G401 (cell line): ENCODE data around the gene PCNT. TPM values are rescaled to one million over a fixed set of nuclear protein-coding genes. Genes with fewer than 3 reads are reported as not detected.
"Not testable (repeated sequence)": the region's sequence is repeated elsewhere in the genome, so short reads cannot be mapped to it uniquely, and the experiment has no call there.

Source experiments
- DNase-seq: peaks from one replicate; pipeline ENCODE4 v3.0.0-alpha.2; 2015; ENCODE audit warnings: low spot score
- in situ Hi-C: cut with HindIII; loops from 2 replicates; pipeline ENCODE4 v1.10.0; 2016; ENCODE audit warnings: low sequenced_read_pairs, mixed read lengths
- total RNA-seq: library from RNA; depleted of rRNA; stranded (reverse); fragments of >200 nt; shearing (Covaris generic); gene quantifications from 2 replicates; pipeline ENCODE4 v1.2.3, GENCODE V29; 2014

PCNT gene
- total RNA-seq, 1 experiment from 2014 or later: 33.5 TPM

DNA sequence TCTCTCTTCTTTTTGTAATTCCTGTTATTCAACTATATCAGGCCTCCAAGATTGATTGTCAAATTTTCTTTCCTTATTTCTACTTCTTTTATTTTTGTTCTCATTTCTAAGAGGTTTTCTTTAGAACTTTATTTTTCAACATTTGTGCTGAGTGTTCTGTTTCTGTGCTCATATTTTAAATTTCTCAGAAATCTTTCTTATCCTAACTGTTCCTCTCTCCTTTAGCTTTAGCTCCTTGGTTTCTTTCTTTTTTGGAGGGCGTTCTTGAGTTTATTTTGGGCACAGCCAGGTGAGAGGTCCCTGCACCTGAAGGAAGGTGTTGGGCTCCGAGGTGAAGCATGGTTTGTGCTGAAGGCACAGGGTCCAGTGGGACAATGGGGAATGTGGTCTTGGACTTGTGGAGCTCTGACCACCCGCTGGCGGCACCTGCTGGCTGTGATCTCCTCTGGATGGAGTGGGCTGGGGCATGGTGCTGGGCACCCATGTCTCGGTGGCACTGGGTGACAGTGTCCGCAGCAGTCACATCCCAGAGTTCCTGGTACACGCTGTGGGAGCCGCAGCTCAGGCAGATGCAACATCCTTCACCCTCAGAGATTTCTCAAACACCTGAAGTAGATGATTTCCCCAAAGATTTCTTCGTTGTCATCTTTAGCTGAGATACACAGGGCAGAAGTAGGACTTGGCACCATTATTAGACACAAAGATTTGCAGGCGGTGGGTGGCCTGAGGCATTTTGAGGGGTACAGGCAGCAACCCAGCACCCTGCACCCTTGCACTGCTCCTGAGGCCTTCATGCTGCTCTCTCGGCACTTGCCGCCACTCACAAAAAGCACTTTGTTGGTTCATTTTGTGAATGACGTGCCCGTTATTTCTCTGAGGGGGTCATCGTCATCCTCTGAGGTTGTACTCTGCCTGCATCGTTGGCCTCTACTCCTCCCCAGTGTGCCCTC lies 96.6 kb downstream of the PCNT start:
- DNase-seq: no peak
- in situ Hi-C loops: no loop called here

DNA sequence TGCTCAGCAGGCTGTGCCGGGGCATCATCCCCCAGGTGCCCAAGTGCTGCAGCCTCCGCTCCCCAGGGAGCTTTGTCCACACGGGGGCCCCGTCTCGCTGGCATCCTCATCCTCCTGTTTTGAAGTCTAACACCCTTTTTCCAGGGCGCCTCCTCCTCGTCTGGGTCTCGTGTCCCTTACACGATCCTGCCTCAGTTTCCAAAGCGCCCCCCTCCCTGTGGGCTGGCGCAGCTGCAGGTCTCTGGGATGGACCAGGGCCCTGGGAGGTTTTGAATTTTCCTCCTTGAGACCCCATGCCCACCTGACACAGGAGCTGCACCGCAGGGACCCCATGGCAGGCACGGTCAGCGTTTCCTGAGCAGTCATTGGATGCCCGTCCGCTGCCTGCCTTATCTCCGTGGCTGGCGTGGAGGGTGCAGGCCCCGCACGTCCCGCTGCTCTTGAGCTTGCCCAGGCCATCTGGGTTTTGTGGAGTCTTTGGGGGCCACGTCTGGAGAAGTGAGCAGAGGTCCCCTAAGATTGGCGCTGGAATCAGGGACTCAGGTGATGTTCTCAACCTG lies 97.3 kb downstream of the PCNT start:
- in situ Hi-C loops: no loop called here
- no peak for DNase-seq

DNA sequence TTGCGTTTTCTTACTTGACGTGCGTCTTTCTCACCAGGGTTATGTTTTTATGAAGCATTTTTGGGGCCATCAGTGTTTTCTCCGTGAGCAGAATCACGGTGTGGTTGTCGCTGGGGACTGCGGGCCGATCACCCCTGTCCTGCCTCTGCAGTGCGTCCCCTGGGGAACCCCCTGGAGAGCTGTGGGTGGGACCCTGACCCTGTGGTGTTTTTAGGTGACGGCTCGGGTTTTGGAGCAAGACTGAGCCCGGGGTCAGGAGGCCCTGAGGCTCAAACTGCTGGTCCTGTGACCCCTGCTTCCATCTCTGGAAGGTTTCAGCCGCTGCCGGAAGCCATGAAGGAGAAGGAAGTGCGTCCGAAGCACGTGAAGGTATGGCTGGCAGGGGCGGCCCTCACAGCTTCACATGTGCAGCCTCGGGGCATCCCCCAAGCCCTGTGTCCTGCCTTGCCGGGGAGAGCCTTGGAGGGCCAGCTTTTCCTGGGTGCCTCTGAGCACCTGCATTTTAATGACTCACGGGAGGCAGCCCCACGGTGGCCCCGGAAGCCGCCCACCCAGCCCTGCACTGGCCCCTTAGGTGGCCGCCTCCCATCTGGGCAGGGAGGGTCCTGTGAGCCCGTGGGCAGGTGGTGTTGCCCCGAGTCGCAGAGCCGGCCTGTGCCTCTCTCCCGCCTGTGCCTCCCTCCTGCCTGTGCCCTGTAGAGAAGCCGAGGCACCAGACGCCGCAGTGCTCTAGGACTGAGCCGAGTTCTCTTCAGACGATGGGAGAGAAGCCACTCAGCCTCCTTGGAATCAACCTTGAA lies 98.0 kb downstream of the PCNT start:
- in situ Hi-C loops: no loop called here
- no peak for DNase-seq

DNA sequence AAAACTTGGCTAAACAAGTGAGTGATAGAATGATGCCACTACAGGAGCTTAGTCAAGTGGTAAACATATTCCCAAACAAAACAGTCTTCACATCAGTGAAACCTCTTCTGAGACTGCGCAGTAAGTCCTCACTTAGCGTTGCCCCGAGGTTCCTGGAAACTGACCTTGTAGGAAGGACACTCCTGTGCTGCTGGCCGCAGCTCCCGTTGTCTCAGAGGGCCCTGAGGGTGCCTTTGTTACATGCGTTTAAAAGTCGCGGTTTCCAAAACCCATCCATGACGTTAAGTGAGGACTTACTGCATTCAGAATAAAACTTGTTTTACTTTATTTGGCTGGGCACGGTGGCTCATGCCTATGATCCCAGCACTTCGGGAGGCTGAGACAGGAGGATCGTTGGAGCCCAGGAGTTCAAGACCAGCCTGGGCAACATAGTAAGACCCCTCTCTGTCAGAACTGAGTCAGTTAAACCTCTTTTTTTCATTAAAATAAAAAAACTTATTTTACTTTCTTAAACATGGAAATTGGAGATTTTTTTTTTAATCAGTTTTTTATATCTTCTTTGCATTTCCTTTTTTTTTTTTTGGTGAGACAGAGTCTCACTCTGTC lies 98.8 kb downstream of the PCNT start:
- in situ Hi-C loops: no loop called here
- DNase-seq: no peak

DNA sequence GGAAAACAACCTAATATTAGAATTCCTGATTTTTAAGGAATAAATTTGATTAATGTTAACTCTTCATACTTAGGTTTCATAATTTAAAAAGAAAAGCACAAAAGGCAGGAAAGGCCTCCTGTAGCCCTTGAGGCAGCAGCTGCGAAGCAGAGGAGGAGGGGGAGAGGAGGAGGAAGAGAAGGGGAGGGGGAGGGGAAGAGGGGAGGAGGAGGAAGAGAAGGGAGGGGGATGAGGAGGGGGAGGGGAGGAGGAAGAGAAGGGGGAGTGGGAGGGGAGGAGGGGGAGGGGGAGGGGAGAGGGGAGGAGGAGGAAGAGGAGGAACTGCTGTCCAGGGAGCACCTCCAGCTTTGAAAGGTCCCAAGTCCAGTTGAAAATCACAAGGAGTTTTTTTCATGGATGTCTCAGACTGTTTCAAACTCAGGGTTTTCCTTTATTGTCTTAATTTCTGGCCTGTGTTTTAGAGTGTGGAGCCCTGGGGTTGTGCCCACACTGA lies 99.6 kb downstream of the PCNT start:
- in situ Hi-C loops: no loop called here
- DNase-seq: no peak

DNA sequence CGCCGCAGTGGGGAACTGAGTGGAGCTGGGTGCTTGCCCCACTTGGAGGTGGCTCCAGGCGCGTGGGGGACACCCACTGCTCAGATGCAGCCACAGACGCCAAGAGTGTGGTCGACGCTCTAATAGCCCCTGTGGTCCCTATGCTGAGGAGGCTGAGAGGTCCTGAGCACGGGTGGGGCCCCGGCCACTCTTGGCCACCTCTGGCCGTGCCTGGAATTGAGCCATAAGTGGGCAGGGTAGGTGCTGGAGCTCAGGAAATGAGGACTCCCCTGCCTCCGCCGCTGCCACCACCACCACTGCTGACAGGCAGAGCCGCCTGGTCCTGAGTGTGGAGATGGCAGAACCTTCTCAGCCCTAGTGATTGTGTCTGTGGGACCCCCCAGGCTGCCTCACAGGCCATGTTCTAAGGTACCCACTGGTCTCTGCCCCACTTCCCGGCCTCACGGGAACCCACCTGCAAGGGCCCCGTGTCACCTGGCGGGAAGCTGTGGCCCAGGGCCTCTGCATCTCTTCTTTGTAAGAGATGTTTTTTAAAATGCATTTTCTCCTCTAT lies 100.2 kb downstream of the PCNT start:
- DNase-seq: no peak
- in situ Hi-C loops: no loop called here

DNA sequence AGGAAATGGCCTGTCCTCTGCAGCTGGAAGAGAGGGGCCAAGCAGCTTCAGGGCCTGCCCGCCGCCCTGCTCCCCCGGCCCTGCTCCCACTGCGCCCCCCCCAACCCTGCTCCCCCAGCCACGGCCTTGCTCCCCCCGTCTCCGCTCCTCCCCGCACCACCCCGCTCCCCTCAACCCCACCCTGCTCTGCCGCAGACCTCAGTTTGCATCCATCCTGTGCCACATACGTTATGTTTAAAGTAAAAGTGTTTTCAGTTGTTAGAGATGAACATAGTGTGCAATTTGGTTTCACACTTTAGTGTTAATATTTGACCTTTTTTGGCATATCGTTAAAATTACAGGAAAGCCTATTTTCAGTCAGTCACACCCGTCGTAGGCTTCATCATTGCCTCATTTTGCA lies 100.7 kb downstream of the PCNT start:
- no peak for DNase-seq
- in situ Hi-C loops: no loop called here

DNA sequence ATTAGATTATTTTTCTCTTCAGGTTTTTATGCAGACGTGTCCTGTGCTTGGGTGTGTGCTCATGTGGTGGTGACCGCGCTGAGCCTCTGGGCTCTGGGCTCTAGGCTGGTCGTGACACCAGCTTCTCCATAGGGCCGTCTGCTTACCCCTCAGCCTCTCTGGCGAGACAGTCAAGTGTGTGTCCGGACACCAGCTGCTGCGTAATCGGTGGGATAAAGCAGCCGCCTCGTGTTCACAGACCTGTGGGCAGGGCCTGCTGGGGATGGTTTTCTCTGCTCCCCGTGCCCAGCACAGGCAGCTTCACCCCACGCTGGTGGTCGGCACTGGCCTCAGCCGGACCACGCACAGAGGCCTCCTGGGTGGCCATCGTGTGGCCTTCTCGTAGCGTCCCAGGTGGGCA lies 101.1 kb downstream of the PCNT start:
- no peak for DNase-seq
- in situ Hi-C loops: no loop called here

DNA sequence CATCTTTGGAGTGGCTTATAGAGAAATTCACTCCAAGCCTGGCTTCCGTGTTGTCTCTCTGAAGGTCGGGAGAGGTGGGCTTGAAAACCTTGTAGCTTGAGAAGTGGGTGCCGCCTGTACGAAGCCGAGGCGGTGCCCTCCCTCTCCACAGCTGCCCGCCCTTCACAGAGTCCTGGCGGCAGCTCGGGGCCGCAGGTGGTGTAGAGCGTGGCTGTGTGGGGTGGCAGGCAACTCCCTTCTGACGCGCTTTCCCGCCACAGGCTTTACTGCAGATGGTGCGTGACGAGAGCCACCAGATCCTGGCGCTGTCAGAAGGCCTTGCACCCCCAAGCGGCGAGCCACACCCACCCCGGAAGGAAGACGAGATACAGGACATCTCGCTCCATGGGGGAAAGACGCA lies 101.6 kb downstream of the PCNT start:
- DNase-seq: no peak
- in situ Hi-C loops: no loop called here

DNA sequence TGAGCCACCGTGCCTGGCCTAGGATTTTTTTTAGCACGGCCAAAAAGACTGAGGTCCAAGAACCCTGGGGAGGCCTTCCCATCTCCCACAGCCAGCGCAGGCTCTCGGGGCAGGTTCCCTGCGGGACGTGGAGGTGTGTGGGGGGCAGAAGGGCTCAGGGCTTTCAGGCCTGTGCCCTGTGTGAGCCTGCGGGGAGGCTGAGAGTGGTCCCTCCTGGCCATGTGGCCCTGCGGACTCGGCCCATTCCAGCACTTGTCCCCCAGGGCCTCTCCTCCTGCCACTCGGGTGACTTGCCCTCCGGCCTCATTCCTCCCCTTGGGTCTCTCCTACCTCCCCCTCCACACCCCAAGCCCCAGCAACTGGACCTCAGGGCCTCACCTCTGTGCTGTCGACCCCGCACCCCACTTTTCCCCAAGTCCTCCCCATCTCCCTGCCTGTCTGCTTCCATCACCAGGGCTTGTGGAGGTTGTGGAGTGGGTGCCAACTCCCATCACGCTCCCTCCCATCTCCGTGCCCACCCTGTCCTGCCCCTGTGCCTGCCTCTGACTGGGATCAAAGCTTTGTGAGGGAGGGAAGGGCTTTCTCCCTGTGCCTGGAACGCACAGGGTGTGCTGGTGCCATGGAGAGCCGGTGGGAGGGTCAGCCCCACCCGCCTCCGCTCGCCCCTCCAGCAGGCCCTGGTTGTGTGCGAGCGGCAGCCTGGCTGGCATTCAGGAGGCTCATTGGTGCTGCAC lies 102.5 kb downstream of the PCNT start:
- in situ Hi-C loops: no loop called here
- no peak for DNase-seq

DNA sequence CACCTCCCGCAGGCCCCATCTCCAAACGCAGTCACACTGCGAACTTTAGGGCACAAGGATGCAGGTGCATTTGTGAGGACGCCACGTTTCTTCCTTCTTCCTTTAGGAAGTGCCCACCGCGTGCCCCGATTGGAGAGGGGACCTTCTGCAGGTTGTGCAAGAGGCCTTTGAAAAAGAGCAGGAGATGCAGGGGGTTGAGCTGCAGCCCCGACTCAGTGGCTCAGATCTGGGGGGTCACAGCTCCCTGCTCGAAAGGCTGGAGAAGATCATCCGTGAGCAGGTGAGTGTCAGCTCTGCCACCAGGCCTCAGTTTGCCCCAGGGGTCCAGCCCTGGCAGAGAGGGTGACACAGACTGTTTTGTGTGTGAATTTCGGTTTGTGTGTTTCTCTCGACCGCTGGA lies 103.6 kb downstream of the PCNT start:
- in situ Hi-C loops: no loop called here
- DNase-seq: no peak

DNA sequence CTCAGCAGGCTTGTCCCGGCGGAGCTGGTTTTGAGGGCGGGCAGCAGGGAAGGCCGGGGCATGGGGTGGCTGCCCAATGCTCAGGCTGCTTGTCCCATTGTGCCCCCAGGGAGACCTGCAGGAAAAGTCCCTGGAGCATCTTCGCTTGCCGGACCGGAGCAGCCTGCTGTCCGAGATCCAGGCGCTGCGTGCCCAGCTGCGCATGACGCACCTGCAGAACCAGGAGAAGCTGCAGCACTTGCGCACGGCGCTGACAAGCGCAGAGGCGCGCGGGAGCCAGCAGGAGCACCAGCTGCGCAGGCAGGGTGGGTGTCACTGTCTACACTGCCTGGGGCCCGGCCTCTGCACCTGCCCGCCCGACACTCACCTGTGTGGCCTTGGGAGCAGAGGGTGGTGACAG lies 104.3 kb downstream of the PCNT start:
- DNase-seq: no peak
- in situ Hi-C loops: no loop called here

DNA sequence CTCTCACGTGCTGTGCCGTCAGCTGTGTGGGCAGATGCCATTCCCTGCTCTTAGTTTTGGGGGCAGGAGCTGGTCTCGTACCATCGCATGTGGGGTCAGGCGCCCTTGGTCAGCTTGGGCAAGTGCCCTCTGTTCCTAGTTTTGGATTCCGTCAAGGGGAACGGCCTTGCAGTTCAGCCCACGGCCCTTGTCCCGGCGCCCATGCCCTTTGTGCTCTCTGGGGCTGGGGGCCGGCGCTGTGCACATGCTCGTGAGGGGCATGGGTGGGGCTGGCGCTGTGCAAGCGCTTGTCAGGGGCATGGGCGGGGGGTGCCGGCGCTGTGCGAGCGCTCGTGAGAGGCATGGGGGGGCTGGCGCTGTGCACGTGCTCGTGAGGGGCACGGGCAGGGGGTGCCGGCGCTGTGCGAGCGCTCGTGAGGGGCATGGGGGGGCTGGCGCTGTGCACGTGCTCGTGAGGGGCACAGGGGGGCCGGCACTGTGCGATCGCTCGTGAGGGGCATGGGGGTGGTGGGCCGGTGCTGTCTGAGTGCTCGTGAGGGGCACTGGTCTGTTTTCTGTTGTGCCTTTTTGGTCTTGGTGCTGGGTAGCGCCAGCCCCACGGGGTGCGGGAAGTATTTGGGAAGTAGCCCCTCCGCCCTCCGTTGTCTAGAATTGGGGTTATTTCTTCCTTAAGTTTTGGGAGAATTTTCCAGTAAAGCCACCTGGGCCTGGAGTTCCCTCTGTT lies 105.2 kb downstream of the PCNT start:
- in situ Hi-C loops: no loop called here
- no peak for DNase-seq

DNA sequence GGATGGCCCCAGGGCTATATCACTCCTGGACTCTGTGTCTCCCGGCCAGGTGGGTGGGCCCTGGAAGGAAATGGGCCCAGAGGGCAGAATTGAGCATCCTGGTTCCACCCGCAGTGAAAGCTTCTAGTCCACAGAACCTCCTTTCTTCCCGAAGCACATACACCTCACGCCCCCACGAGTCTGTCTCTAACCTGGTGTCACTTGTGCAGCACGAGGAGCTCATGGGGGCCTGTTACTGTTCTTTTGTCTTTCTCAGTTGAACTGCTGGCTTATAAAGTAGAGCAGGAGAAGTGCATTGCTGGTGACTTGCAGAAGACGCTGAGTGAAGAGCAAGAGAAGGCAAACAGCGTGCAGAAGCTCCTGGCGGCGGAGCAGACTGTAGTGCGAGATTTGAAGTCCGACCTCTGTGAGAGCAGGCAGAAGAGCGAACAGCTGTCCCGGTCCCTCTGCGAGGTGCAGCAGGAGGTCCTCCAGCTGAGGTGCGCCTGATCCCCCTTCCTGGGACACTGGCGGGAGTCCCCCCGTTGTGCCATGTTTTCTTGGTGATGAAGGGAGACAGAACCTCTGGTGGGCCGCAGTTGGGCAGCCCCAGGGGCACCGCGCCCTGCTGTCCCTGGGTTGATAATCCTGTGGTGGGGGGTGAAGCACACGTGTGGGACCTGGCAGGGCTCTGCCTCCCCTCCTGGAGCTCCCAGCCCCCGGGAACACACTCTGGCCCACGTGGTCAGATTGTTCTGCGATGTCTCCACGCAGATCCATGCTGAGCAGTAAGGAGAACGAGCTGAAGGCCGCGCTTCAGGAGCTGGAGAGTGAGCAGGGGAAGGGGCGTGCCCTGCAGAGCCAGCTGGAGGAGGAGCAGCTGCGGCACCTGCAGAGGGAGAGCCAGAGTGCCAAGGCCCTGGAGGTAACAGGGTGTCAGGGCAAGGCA lies 106.1 kb downstream of the PCNT start:
- in situ Hi-C loops: no loop called here
- DNase-seq: no peak

DNA sequence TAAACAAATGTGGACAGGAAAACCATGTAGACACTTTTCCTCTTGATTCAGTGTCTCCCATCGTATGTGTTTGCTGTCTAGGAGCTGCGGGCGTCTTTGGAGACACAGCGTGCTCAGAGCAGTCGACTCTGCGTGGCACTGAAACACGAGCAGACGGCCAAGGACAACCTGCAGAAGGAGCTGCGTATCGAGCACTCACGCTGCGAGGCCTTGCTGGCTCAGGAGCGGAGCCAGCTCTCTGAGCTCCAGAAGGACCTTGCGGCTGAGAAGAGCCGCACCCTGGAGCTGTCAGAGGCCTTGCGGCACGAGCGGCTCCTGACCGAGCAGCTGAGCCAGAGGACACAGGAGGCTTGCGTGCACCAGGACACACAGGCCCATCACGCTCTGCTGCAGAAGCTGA lies 107.5 kb downstream of the PCNT start:
- DNase-seq: peak; percentile 54
- in situ Hi-C loops: no loop called here

DNA sequence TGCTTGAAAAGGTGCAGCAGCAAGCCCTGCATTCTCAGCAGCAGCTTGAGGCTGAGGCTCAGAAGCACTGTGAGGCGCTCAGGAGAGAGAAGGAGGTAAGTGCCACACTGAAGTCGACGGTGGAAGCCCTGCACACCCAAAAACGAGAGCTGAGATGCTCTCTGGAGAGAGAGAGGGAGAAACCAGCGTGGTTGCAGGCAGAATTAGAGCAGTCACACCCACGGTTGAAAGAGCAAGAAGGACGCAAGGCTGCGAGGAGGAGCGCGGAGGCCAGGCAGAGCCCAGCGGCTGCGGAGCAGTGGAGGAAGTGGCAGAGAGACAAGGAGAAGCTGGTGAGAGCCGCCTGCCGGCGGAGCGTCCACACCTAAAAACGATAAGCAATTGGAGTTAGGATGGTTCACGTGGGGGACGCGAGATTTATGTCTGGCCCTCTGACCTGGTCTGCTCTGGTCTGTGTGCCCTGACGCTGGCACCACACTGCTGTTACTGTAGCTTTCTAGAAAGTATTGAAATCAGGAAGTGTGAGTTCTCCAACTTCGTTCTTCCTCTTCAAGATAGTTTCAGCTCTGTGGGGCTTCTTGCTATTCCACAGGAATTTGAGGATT lies 108.0 kb downstream of the PCNT start:
- in situ Hi-C loops: no loop called here
- peak; percentile 9 for DNase-seq

DNA sequence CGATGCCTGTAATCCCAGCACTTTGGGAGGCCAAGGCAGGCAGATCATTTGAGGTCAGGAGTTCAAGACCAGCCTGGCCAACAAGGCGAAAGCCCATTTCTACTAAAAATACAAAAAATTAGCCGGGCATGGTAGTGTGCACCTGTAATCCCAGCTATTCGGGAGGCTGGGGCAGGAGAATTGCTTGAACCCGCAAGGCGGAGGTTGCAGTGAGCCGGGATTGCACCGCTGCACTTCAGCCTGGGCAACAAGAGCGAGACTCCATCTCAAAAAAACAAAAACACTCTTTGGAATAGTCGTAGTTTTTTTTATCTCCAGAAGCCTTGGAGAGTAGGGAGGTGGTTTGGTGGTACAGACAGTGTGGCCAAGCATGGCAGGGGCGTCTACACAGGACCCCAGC lies 109.2 kb downstream of the PCNT start:
- in situ Hi-C loops, DNase-seq: not testable (repeated sequence)
